OCI-LY7 (cell line): ENCODE results near the gene PRR14L. TPM values are rescaled to one million over a fixed set of nuclear protein-coding genes. Genes with fewer than 3 reads are reported as not detected.
"Not testable (repeated sequence)": the region's sequence is repeated elsewhere in the genome, so short reads cannot be mapped to it uniquely, and the experiment has no call there.

Experiments
- BruUV-seq: library from RNA; stranded (reverse); fragments of 400-500 nt; replicated peaks from 2 replicates; lab custom pipeline; 2021; lab: Mats Ljungman, UMichigan
- CTCF ChIA-PET: fragments of 300-600 bp; sonication (Branson Sonifier 250); formaldehyde crosslinking; loops from one replicate; lab custom pipeline; 2022; ENCODE audit warnings: antibody characterized with exemption; ENCODE audit not compliant: unreplicated experiment; lab: Charles Lee
- POLR2A ChIA-PET: fragments of 300-600 bp; sonication (Branson Sonifier 250); formaldehyde crosslinking; loops from one replicate; lab custom pipeline; 2022; ENCODE audit warnings: antibody characterized with exemption; lab: Charles Lee
- DNase-seq: peaks from one replicate; pipeline ENCODE4 v3.0.0-alpha.2; 2015; ENCODE audit warnings: low spot score
- H2AFZ ChIP-seq: fragments of 200-600 bp; sonication (generic), shearing (Covaris generic); 2 replicates; pipeline ENCODE4 v1.6.1; 2014; ENCODE audit warnings: mild to moderate bottlenecking, antibody characterized with exemption, low read length, moderate library complexity
- H3K27ac ChIP-seq: fragments of 200-600 bp; sonication (generic); 2 replicates; pipeline ENCODE4 v1.5.1; 2014; ENCODE audit warnings: mixed run types, low read depth, mild to moderate bottlenecking, moderate library complexity, low read length, inconsistent platforms; ENCODE audit not compliant: poor library complexity, severe bottlenecking
- H3K36me3 ChIP-seq: fragments of 200-600 bp; sonication (generic); 2 replicates; pipeline ENCODE4 v1.6.1; 2014; ENCODE audit warnings: mild to moderate bottlenecking, antibody characterized with exemption, low read length, moderate library complexity, mixed read lengths; ENCODE audit not compliant: insufficient read depth
- H3K4me1 ChIP-seq: fragments of 200-600 bp; sonication (generic); 2 replicates; pipeline ENCODE4 v1.5.1; 2014; ENCODE audit warnings: mild to moderate bottlenecking, low read length; ENCODE audit not compliant: insufficient read depth, poor library complexity, severe bottlenecking
- H3K4me2 ChIP-seq: fragments of 200-600 bp; sonication (generic); 2 replicates; pipeline ENCODE4 v1.6.1; 2014; ENCODE audit warnings: mild to moderate bottlenecking, low read length
- H3K4me3 ChIP-seq: fragments of 200-600 bp; sonication (generic); 2 replicates; pipeline ENCODE4 v1.5.1; 2014; ENCODE audit warnings: mild to moderate bottlenecking, low read depth, low read length; ENCODE audit not compliant: poor library complexity, severe bottlenecking
- H3K79me2 ChIP-seq: fragments of 200-600 bp; sonication (generic); 2 replicates; pipeline ENCODE4 v1.6.1; 2016; ENCODE audit warnings: low read depth, mild to moderate bottlenecking, low read length, moderate library complexity, mixed read lengths; ENCODE audit not compliant: insufficient read depth
- H3K9me2 ChIP-seq: fragments of 200-600 bp; sonication (generic); 2 replicates; pipeline ENCODE4 v1.6.1; 2016; ENCODE audit warnings: mild to moderate bottlenecking, low read length, mixed read lengths; ENCODE audit not compliant: insufficient read depth
- H3K9me3 ChIP-seq: fragments of 200-600 bp; sonication (generic); 2 replicates; pipeline ENCODE4 v1.6.1; 2014; ENCODE audit warnings: mild to moderate bottlenecking, mixed run types, low read length, mixed read lengths
- H4K20me1 ChIP-seq: fragments of 200-600 bp; sonication (generic); 2 replicates; pipeline ENCODE4 v1.6.1; 2014; ENCODE audit warnings: mild to moderate bottlenecking, antibody characterized with exemption, low read length, moderate library complexity, mixed read lengths; ENCODE audit not compliant: insufficient read depth
- CTCF ChIP-seq: fragments of 200-600 bp; sonication (generic); conservative IDR thresholded peaks from 2 replicates; pipeline ENCODE4 v1.5.1; 2014; ENCODE audit warnings: mild to moderate bottlenecking, antibody characterized with exemption, low read length, moderate library complexity, mixed read lengths
- EZH2phosphoT487 ChIP-seq: fragments of 200-600 bp; sonication (generic); IDR thresholded peaks from 2 replicates; pipeline ENCODE4 v1.6.1; 2018; ENCODE audit warnings: low read depth, borderline replicate concordance, mild to moderate bottlenecking, mixed run types, antibody characterized with exemption, low read length, moderate library complexity, mixed read lengths
- intact Hi-C: fragments of 100-400 bp; cut with micrococcal nuclease; formaldehyde crosslinking; loops from one replicate; pipeline ENCODE4 v1.10.0; 2022; ENCODE audit not compliant: unreplicated experiment
- total RNA-seq, 2 experiments: library from RNA; depleted of rRNA in 1 of 2; stranded (reverse); fragments of >200 nt in 1 of 2; shearing (Covaris generic) in 1 of 2; gene quantifications; 2 replicates each; pipeline ENCODE4 v1.2.3, GENCODE V29; 2014 to 2022

The PRR14L gene
- total RNA-seq, 2 experiments from 2014 or later, result 21.9 to 51.1 TPM

GRCh38 chr22:31678748-31679147, 71.2 kb downstream of the PRR14L start:
- Histone ChIP-seq H3K9me2 (no peaks in the 10 kb centered on the region), H3K36me3 (peaks cover 9% of the 10 kb centered on the region; the same call in 1 of the 2 replicates), H2AFZ (no peak overlapping the region), H4K20me1 (no peaks in the 10 kb centered on the region), H3K4me1 (peaks cover 6% of the 10 kb centered on the region), H3K27ac (no peak overlapping the region), H3K9me3 (no peaks in the 10 kb centered on the region), H3K79me2 (no peaks in the 10 kb centered on the region), H3K4me2 (no peak overlapping the region), H3K4me3 (no peak overlapping the region)
- TF ChIP-seq EZH2phosphoT487 (no peak), CTCF (no peak)
- DNase-seq, result no peak
- BruUV-seq, result no TSS peak
- CTCF ChIA-PET, result no interaction called here
- intact Hi-C loops, result no loop called here
- POLR2A ChIA-PET, result no interaction called here

GRCh38 chr22:31676700-31677099, 73.2 kb downstream of the PRR14L start:
- DNase-seq, result peak; percentile 87
- H3K9me2 ChIP-seq, result no peaks in the 10 kb centered on the region
- no peaks in the 10 kb centered on the region for H4K20me1 ChIP-seq
- peaks cover 6% of the 10 kb centered on the region for H3K4me1 ChIP-seq
- CTCF ChIA-PET, result interaction anchor here (1.3 kb wide), 1 partner anchor 15 kb away, joined by 3 read pairs; the partner anchor contains the start of gene PISD
- intact Hi-C loops, result no loop called here
- H2AFZ ChIP-seq, result peak overlapping the region; percentile 72; the same call in 1 of the 2 replicates
- H3K79me2 ChIP-seq, result no peaks in the 10 kb centered on the region
- POLR2A ChIA-PET, result interaction anchor here (0.6 to 1.9 kb wide), 5 partner anchors 14 to 445 kb away, joined by 3 to 7 read pairs (median 4); partner anchors contain the start of gene PISD
- H3K27ac ChIP-seq, result no peak overlapping the region
- BruUV-seq, result no TSS peak
- H3K36me3 ChIP-seq, result no peaks in the 10 kb centered on the region
- peak overlapping the region; percentile 65 for H3K4me3 ChIP-seq
- TF ChIP-seq EZH2phosphoT487 (no peak), CTCF (no peak)
- no peaks in the 10 kb centered on the region for H3K9me3 ChIP-seq
- peak overlapping the region; percentile 66 for H3K4me2 ChIP-seq

GRCh38 chr22:31674219-31674618, 75.7 kb downstream of the PRR14L start:
- POLR2A ChIA-PET, result interaction anchor here (0.6 kb wide), 1 partner anchor 130 kb away, joined by 3 read pairs; no protein-coding TSS in a partner anchor
- H3K4me1 ChIP-seq, H3K9me3 ChIP-seq, intact Hi-C loops, H2AFZ ChIP-seq, H4K20me1 ChIP-seq, DNase-seq, H3K36me3 ChIP-seq, H3K27ac ChIP-seq, CTCF ChIA-PET, H3K4me3 ChIP-seq, BruUV-seq, H3K9me2 ChIP-seq, H3K4me2 ChIP-seq, H3K79me2 ChIP-seq: not testable (repeated sequence)

GRCh38 chr22:31668849-31669248, 81.1 kb downstream of the PRR14L start:
- H3K79me2 ChIP-seq, H3K9me3 ChIP-seq, H3K27ac ChIP-seq, H3K4me1 ChIP-seq, CTCF ChIA-PET, H3K36me3 ChIP-seq, H3K4me2 ChIP-seq, H2AFZ ChIP-seq, H3K9me2 ChIP-seq, H4K20me1 ChIP-seq, BruUV-seq, H3K4me3 ChIP-seq, DNase-seq: not testable (repeated sequence)
- intact Hi-C loops, result loop anchor here (2.0 to 10.0 kb wide), 2 partner anchors 80 to 176 kb away; no protein-coding TSS in a partner anchor
- POLR2A ChIA-PET, result interaction anchor here (0.6 to 0.7 kb wide), 2 partner anchors 41 to 729 kb away, joined by 3 to 4 read pairs; no protein-coding TSS in a partner anchor
